Measurements from ENCODE around the gene CELA2B.

- TF ChIP-seq TRIM24 (IDR thresholded peaks at IDR 0.05) (no peak), PREB (CRISPR knock-in tag; IDR thresholded peaks at IDR 0.05) (no peak), ZNF280B (CRISPR knock-in tag; IDR thresholded peaks at IDR 0.05) (no peak), ASH1L (IDR thresholded peaks at IDR 0.05; ENCODE audit: borderline replicate concordance, low read depth, partially characterized antibody) (no peak), RAD51 (IDR thresholded peaks at IDR 0.05; ENCODE audit: borderline replicate concordance, low read depth) (no peak)
These were observed 38.0 kb downstream of the CELA2B start for GRCh38 chr1:15513919-15514318.
